ENCODE data around the gene MAP3K5. TPM values are rescaled to one million over a fixed set of nuclear protein-coding genes. Genes with fewer than 3 reads are reported as not detected.

Gene MAP3K5
- total RNA-seq, 1 donor from 2014 or later: 31.2 TPM

DNA sequence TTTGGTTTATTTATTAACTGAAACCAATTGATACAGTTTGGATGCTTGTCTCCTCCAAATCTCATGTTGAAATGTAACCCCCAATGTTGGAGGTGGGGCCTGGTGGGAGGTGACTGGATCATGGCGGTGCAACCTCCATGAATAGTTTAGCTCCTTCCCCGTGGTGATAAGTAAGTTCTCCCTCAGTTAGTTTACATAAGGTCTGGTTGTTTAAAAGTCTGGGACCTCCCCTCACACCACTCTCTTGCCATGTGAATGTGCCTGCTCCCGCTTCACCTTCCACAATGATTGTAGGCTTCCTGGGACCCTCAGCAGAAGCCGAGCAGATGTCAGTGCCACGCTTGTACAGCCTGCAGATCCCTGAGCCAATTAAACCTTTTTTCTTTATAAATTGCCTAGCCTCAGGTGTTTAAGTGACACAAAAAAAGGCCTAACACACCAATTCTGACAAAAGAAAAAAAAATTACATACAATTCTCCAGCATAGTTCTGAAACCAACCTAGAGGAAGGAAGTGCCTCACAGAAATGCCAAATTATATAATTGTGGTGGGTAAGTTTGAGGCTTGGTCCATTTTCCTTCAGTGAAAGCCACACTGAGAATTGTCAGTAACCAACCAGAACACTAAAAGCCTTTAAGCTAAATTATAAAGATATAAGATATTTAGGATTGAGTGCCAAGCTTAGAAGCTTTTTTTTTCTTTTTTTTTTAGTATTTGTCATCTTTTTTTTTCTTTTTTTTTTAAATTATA, 257.1 kb downstream of the MAP3K5 start:
- TF ChIP-seq, protein P1, sequence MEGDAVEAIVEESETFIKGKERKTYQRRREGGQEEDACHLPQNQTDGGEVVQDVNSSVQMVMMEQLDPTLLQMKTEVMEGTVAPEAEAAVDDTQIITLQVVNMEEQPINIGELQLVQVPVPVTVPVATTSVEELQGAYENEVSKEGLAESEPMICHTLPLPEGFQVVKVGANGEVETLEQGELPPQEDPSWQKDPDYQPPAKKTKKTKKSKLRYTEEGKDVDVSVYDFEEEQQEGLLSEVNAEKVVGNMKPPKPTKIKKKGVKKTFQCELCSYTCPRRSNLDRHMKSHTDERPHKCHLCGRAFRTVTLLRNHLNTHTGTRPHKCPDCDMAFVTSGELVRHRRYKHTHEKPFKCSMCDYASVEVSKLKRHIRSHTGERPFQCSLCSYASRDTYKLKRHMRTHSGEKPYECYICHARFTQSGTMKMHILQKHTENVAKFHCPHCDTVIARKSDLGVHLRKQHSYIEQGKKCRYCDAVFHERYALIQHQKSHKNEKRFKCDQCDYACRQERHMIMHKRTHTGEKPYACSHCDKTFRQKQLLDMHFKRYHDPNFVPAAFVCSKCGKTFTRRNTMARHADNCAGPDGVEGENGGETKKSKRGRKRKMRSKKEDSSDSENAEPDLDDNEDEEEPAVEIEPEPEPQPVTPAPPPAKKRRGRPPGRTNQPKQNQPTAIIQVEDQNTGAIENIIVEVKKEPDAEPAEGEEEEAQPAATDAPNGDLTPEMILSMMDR (IDR thresholded peaks at IDR 0.05): no peak
- TF ChIP-seq POLR2A (IDR thresholded peaks at IDR 0.05) (no peak), POLR2AphosphoS5 (IDR thresholded peaks at IDR 0.05; ENCODE audit: insufficient read depth in 1 of 2, low read depth in 1 of 2) (no peak)
- Histone ChIP-seq H3K9me3 (no peaks in the 10 kb centered on the region), H3K36me3 (no peaks in the 10 kb centered on the region), H3K4me1 (no peaks in the 10 kb centered on the region), H3K27me3 (no peaks in the 10 kb centered on the region), H3K27ac (no peak overlapping the region), H3K4me3 (no peak overlapping the region)
- intact Hi-C loops (cut with DNase I): no loop called here
- DNase-seq (ENCODE audit: extremely low spot score in 2 of 2): no peak

DNA sequence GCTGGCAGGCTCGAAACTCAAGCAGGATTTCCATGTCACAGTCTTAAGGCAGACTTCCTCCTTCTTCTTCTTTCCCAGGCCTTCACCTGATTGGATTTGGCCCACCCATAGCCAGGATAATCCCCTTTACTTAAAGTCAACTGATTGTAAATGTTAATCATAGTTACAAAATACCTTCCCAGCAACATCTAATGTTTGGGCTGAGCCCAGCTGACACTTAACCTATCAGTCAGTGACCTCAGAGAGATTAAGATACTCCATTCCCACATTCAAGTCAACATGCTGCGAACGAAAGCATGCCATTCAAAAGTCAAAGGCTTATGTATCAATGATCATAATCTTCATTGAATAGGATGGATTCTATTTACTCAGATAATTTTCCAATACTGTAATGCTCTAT, 258.0 kb downstream of the MAP3K5 start:
- no peaks in the 10 kb centered on the region for H3K36me3 ChIP-seq
- intact Hi-C loops (cut with DNase I): no loop called here
- no peaks in the 10 kb centered on the region for H3K9me3 ChIP-seq
- H3K27me3 ChIP-seq: no peaks in the 10 kb centered on the region
- no peak overlapping the region for H3K4me3 ChIP-seq
- no peaks in the 10 kb centered on the region for H3K4me1 ChIP-seq
- no peak overlapping the region for H3K27ac ChIP-seq
- DNase-seq (ENCODE audit: extremely low spot score in 2 of 2): no peak
- TF ChIP-seq, protein P1 (IDR thresholded peaks at IDR 0.05): no peak
- TF ChIP-seq POLR2A (IDR thresholded peaks at IDR 0.05) (no peak), POLR2AphosphoS5 (IDR thresholded peaks at IDR 0.05; ENCODE audit: insufficient read depth in 1 of 2, low read depth in 1 of 2) (no peak)

DNA sequence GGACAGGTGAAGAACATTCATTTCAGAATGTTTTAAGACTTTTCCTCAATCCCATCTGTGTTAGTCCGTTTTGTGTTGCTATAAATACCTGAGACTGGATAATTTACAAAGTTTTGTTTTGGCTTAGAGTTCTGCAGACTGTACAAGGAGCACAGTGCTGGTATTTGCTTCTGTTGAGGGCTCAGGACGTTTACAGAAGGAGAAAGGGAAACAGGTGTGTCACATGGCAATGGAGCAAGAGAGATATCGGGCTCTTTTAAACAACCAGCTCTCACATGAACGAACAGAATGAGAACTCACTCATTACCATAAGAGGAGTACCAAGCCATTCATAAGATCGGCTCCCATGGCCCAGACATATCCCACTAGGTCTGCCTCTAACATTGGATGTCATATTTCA, 258.8 kb downstream of the MAP3K5 start:
- Histone ChIP-seq H3K27me3 (no peaks in the 10 kb centered on the region), H3K27ac (no peak overlapping the region), H3K4me1 (no peaks in the 10 kb centered on the region), H3K36me3 (no peaks in the 10 kb centered on the region), H3K4me3 (no peak overlapping the region), H3K9me3 (no peaks in the 10 kb centered on the region)
- TF ChIP-seq, protein P1 (IDR thresholded peaks at IDR 0.05): no peak
- TF ChIP-seq POLR2A (IDR thresholded peaks at IDR 0.05): no peak
- no peak for TF ChIP-seq POLR2AphosphoS5 (IDR thresholded peaks at IDR 0.05; ENCODE audit: insufficient read depth in 1 of 2, low read depth in 1 of 2)
- intact Hi-C loops (cut with DNase I): no loop called here
- no peak for DNase-seq (ENCODE audit: extremely low spot score in 2 of 2)

DNA sequence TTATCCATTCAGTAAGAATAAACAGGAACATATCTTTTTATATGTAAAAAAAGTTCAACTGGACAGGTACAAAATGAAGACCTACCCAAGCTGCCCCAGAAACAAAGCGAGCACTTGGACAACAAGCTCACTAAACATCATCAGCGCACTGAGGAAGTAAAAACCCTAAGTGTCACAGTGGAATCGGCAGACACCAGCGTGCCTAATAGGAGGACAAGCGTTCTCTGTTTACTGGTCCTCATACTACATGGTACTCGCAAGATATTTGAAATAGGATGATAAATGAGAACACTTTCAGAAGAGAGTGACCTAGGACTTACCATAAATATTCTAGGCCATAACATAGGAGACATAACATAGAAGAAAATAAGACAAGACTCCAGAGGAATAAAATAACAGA, 260.2 kb downstream of the MAP3K5 start:
- peaks cover 11% of the 10 kb centered on the region for H3K4me1 ChIP-seq
- intact Hi-C loops (cut with DNase I): no loop called here
- H3K36me3 ChIP-seq: no peaks in the 10 kb centered on the region
- DNase-seq (ENCODE audit: extremely low spot score in 2 of 2): no peak
- no peaks in the 10 kb centered on the region for H3K27me3 ChIP-seq
- TF ChIP-seq POLR2A (IDR thresholded peaks at IDR 0.05): no peak
- H3K27ac ChIP-seq: no peak overlapping the region
- H3K9me3 ChIP-seq: no peaks in the 10 kb centered on the region
- no peak overlapping the region for H3K4me3 ChIP-seq

DNA sequence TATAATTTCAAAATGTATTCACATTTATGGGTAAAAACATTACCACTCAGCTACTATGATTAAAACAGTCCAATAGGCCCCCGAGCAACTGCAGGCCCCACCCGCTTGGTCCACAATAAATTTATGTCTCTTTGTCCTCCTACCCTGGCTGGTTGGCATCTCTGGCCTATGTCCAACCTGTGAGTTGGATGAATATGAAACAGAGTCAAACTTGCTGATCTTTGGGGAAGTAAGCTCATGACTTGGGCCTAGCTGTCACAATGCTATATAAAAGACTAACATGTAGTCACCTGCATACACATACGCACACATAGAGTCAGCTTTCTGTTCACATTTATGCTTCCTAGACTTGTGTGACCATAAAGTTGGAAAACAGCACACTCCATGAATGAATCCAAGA, 262.6 kb downstream of the MAP3K5 start:
- no peak overlapping the region for H3K4me3 ChIP-seq
- H3K4me1 ChIP-seq: peaks cover 23% of the 10 kb centered on the region
- H3K27me3 ChIP-seq: no peaks in the 10 kb centered on the region
- intact Hi-C loops (cut with DNase I): no loop called here
- H3K27ac ChIP-seq: no peak overlapping the region
- no peaks in the 10 kb centered on the region for H3K36me3 ChIP-seq
- no peaks in the 10 kb centered on the region for H3K9me3 ChIP-seq
- DNase-seq (ENCODE audit: extremely low spot score in 2 of 2): no peak
- TF ChIP-seq POLR2AphosphoS5 (IDR thresholded peaks at IDR 0.05; ENCODE audit: insufficient read depth in 1 of 2, low read depth in 1 of 2): no peak
- no peak for TF ChIP-seq POLR2A (IDR thresholded peaks at IDR 0.05)
- TF ChIP-seq, protein P1 (IDR thresholded peaks at IDR 0.05): no peak

Measured in vagina (tissue), 2 donors.